ENCODE measurements around the gene TBC1D9.

GRCh38 chr4:140736669-140737343 is 19.4 kb downstream of the TBC1D9 start:
- TF ChIP-seq CTCF (IDR thresholded peaks at IDR 0.05; ENCODE audit: low read depth, low read length, poor library complexity, severe bottlenecking): no peak
- TF ChIP-seq EZH2phosphoT487 (IDR thresholded peaks at IDR 0.05; ENCODE audit: borderline replicate concordance, low read length): no peak

Measured in DOHH2 (cell line).